OCI-LY3 (cell line): ENCODE measurements around the gene ARHGAP4.

Source experiments
- CTCF ChIP-seq: fragments of 200-600, 300-600 bp; sonication (generic); IDR thresholded peaks from 2 replicates; pipeline ENCODE4 v1.5.1; 2014; ENCODE audit warnings: antibody characterized with exemption, low read length, low read depth
- EZH2phosphoT487 ChIP-seq: fragments of 200-600 bp; shearing (Covaris generic); IDR thresholded peaks from 2 replicates; pipeline ENCODE4 v1.6.1; 2018; ENCODE audit warnings: antibody characterized with exemption, mixed run types, low read depth

- no peak for TF ChIP-seq CTCF
- TF ChIP-seq EZH2phosphoT487 = no peak
Measured at GRCh38 chrX:153902385-153902784, 23.7 kb downstream of the ARHGAP4 start.
